Effector memory CD4-positive, alpha-beta T cell (primary cell): Measurements from ENCODE around the gene SMARCC2.

Experiments
- DNase-seq, 3 donors: peaks; one replicate each; pipeline ENCODE4 v3.0.0-alpha.2; 2020
- H3K27ac ChIP-seq: 2 replicates; pipeline ENCODE4 v1.7.0; 2013; ENCODE audit warnings: mild to moderate bottlenecking, low read length, moderate library complexity; ENCODE audit not compliant: insufficient read depth, poor library complexity, severe bottlenecking
- H3K27me3 ChIP-seq: replicated peaks from 2 replicates; pipeline ENCODE4 v1.7.0; 2013; ENCODE audit warnings: mild to moderate bottlenecking, low read length; ENCODE audit not compliant: insufficient read depth, control insufficient read depth, poor library complexity, severe bottlenecking
- H3K36me3 ChIP-seq: 2 replicates; pipeline ENCODE4 v1.7.0; 2013; ENCODE audit warnings: mild to moderate bottlenecking, low read length, moderate library complexity; ENCODE audit not compliant: control insufficient read depth, insufficient read depth
- H3K4me1 ChIP-seq: 2 replicates; pipeline ENCODE4 v1.7.0; 2013; ENCODE audit warnings: low read length, mild to moderate bottlenecking; ENCODE audit not compliant: control insufficient read depth, insufficient read depth, poor library complexity, severe bottlenecking
- H3K4me3 ChIP-seq: 2 replicates; pipeline ENCODE4 v1.7.0; 2013; ENCODE audit warnings: low read length, low read depth, mild to moderate bottlenecking; ENCODE audit not compliant: insufficient read depth, poor library complexity, severe bottlenecking
- H3K9me3 ChIP-seq: 2 replicates; pipeline ENCODE4 v1.7.0; 2013; ENCODE audit warnings: mild to moderate bottlenecking, low read length, moderate library complexity; ENCODE audit not compliant: control insufficient read depth
- total RNA-seq, 3 donors: gene quantifications; one replicate each; lab custom pipeline; 2026; lab: John Stamatoyannopoulos, UW

The SMARCC2 gene
- 127 to 184 (median 138) reads per million in 3 donors for total RNA-seq

DNA sequence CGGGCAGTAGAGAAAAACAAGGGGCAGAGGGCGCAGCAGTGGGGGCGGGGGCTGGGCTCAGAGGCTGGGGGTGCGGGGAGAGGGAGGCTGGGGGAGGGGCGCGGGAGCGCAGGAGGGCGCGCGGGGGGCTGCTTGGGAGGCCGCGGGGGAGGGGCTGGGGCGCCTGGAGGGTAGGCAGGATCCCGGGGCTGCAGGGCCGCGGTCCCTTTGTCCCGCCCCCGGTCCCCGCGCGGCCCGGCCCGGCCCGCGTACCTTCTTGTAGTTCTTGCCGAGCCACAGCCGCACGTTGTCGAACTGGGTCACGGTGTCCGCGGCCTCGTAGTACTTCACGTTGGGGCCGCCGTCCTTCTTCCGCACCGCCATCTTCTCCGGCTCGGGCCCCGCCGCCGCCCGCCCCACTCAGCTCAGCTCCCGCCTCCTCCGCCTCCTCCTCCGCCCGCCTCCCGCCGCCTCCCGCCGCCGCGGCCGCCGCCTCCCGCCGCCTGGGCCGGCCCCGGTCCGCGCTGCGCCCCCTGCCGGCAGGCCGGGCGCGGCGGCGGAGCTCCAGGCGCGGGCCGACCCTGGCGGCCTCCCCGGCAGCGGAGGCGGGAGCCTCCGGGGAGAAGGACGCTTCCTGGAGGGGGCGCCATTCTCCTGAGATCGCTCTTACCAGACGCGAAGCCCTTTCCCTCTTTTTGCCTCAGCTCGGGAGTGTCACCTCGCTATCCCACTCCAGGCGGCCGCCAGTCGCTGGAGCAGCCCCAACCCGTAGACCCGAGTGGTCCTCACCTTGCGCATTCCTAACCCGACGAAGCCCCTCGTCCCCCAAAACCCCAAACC, at the start of gene SMARCC2:
SMARCC2 (minus strand) TSS at position 385 of the 819 bp plus-strand sequence; CDS start at position 363, 22 bp downstream.
- Histone ChIP-seq H3K36me3 (peaks cover 6% of the 10 kb centered on the region), H3K27ac (peak within 1 kb of the TSS; percentile 85), H3K9me3 (no peaks in the 10 kb centered on the region), H3K4me1 (peaks cover 15% of the 10 kb centered on the region), H3K27me3 (no peaks in the 10 kb centered on the region), H3K4me3 (peak within 1 kb of the TSS; percentile 74)
- peak; percentile 74 to 82 (median 78) for DNase-seq

DNA sequence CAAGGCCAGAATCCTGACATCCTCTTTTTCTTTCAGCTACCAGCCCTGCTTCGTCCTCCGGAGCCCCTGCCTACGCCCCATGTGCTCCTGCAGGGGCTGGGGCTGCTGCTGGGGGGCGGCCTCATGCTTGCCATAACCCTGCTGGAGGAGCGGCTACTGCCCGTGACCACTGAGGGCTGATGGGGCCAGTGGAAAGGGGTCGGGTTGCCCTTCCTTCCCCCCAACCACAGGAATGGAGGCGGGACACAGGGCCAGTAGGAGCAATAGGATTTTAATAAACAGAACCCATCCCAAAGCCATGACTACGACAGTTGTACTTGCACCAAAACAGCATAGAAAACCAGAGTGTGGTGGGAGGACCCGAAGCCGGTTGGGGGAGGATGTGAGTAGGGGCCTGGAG, 48.3 kb upstream of the SMARCC2 start:
- no peaks in the 10 kb centered on the region for H3K4me1 ChIP-seq

DNA sequence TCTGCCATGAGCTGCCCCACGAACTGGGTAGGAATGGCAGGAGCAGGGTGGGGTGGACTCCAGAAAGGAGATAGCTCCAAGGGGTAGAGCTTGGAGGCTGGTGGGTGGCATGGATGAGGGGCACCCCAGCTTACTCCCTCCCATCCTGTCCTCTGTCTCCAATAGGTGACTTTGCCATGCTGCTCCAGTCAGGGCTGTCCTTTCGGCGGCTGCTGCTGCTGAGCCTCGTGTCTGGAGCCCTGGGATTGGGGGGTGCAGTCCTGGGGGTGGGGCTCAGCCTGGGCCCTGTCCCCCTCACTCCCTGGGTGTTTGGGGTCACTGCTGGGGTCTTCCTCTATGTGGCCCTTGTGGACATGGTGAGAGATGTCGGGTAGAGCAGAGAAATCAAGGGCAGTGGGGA, 47.7 kb upstream of the SMARCC2 start:
- Histone ChIP-seq H3K4me1 (no peaks in the 10 kb centered on the region), H3K27ac (no peak overlapping the region), H3K27me3 (no peaks in the 10 kb centered on the region), H3K36me3 (peaks cover 29% of the 10 kb centered on the region), H3K9me3 (no peaks in the 10 kb centered on the region), H3K4me3 (no peak overlapping the region)
- no peak for DNase-seq

More for the DNA sequence above, 48.3 kb upstream of the SMARCC2 start:
- Histone ChIP-seq H3K36me3 (peaks cover 34% of the 10 kb centered on the region), H3K27ac (no peak overlapping the region), H3K27me3 (no peaks in the 10 kb centered on the region), H3K9me3 (no peaks in the 10 kb centered on the region), H3K4me3 (no peak overlapping the region)
- no peak for DNase-seq

DNA sequence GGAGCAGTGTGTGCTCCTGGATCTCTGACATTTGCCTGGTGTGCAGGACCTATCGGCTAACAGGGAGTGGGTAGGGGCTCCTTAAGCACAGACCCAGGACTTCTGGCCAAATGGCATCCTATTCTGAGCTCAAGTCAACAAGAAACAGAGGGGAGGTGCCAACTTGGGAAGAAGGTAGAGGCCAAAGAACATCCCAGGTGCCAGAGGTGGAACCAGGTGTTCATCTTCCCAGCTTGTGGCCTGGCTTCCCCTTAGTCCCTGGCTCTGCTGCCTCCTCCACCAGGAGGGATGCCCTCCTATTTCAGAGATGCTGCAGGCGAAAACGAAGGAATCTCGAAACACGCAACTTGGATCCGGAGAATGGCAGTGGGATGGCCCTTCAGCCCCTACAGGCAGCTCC, 46.8 kb upstream of the SMARCC2 start:
- no peaks in the 10 kb centered on the region for H3K27me3 ChIP-seq
- no peaks in the 10 kb centered on the region for H3K9me3 ChIP-seq
- H3K27ac ChIP-seq: no peak overlapping the region
- H3K4me1 ChIP-seq: no peaks in the 10 kb centered on the region
- no peak for DNase-seq
- no peak overlapping the region for H3K4me3 ChIP-seq
- H3K36me3 ChIP-seq: peaks cover 20% of the 10 kb centered on the region

DNA sequence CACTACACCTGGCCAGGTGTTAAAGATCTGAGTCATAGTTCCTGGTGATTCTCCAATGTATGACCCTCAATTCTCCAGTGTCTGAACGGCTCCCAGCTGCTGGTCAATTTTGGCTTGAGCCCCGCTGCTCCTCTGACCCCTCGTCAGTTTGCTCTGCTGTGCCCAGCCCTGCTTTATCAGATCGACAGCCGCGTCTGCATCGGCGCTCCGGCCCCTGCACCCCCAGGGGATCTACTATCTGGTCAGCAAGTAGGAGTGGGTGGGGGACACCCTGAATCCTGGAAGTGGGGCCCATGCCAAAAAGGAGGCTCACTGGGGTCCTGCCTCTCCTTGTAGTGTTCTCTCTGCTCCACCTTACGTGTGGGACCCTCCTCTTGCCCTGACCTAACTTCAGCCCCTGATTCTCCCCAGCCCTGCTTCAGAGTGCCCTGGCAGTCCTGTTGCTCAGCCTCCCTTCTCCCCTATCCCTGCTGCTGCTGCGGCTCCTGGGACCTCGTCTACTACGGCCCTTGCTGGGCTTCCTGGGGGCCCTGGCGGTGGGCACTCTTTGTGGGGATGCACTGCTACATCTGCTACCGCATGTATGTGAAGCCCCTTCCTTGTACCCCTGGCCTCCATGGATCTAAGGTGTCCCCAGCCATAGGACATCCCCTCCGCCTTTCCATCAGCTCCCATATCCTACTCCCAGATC, 45.6 kb upstream of the SMARCC2 start:
- H3K4me3 ChIP-seq: no peak overlapping the region
- no peak for DNase-seq
- H3K4me1 ChIP-seq: no peaks in the 10 kb centered on the region
- H3K27me3 ChIP-seq: no peaks in the 10 kb centered on the region
- H3K9me3 ChIP-seq: no peaks in the 10 kb centered on the region
- peaks cover 8% of the 10 kb centered on the region for H3K36me3 ChIP-seq
- no peak overlapping the region for H3K27ac ChIP-seq

DNA sequence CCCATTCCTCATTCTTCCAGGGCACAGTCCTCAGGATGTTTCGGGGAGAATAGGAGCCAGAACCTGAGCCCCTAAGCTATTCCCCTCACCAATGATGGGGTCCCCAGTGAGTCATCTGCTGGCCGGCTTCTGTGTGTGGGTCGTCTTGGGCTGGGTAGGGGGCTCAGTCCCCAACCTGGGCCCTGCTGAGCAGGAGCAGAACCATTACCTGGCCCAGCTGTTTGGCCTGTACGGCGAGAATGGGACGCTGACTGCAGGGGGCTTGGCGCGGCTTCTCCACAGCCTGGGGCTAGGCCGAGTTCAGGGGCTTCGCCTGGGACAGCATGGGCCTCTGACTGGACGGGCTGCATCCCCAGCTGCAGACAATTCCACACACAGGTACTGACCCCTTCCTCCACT, 41.9 kb upstream of the SMARCC2 start:
- Histone ChIP-seq H3K4me1 (no peaks in the 10 kb centered on the region), H3K27ac (no peak overlapping the region), H3K4me3 (no peak overlapping the region), H3K36me3 (no peaks in the 10 kb centered on the region), H3K27me3 (no peaks in the 10 kb centered on the region), H3K9me3 (no peaks in the 10 kb centered on the region)
- DNase-seq: no peak

DNA sequence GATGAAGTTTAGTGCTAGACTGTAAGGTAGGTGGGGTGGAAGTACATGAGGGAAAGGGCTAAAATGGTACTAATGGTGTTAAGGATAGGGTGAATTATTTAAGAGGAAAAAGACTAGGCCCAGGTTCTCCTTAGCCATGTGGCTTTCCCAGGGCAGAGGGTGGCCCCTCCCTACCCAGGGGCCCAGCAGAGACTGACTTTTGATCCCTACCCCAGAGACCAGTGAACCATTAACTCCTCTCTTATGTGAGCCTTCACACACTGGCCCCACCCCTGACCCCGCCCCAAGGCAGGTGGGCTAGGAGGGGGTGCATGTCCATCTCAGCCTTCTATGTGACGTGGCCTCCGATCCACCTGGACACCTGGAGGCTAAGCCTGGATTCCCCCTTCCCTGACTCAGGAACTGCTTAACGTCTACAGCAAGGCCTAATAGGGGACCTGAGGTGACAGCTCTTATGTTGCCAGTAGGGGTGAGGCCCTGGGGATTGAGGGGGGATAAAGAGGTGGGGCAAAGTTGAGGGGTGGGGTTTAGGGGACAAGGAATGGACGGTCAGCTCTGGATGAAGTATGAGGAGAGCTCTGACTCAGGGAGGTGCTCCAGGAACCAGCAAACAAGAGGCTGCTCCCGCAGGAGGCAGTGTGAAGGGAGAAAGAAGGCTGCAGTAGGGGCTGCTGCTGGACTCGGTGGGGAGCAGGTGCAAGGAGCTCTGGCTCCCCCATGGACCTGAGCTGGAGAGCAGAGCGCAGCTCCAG, 41.3 kb upstream of the SMARCC2 start:
- Histone ChIP-seq H3K9me3 (no peaks in the 10 kb centered on the region), H3K36me3 (no peaks in the 10 kb centered on the region)

DNA sequence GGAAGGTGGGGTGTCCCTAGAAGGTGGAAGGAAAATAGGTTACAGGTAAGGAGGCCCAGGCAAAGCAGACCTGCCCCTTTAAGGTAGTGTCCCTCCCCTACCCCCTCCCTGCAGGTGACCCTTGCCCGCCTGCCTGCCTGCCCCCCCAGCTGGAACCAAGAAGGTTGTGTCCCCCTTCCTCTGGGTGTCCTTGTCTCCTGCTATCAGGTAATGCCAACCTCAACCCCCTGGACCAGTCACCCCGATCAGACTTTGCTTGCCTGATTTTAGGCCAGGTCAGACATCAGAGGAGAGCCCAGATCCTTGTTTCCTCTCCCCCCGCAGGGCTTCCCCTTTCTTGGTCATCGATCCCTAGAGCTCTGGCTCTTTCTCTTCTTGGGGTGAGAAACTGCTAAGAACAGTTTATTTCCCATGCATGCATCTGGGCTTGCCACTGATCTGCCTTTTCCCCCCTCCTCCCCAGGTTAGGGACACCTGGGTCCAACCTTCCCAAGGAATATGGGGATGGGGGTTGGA, 40.7 kb upstream of the SMARCC2 start, which contains the start of gene SLC39A5:
SLC39A5 (plus strand) TSS at position 136 of the 516 bp plus-strand sequence. CDS start 1,224 bp downstream, outside the sequence.
- Histone ChIP-seq H3K27ac (no peak within 1 kb of the TSS), H3K27me3 (no peaks in the 10 kb centered on the region), H3K9me3 (no peaks in the 10 kb centered on the region), H3K4me1 (no peaks in the 10 kb centered on the region), H3K4me3 (no peak within 1 kb of the TSS), H3K36me3 (no peaks in the 10 kb centered on the region)
- DNase-seq: no peak

More for the DNA sequence above, 41.3 kb upstream of the SMARCC2 start:
- H3K4me3 ChIP-seq: no peak overlapping the region
- no peak for DNase-seq
- H3K27ac ChIP-seq: no peak overlapping the region
- no peaks in the 10 kb centered on the region for H3K4me1 ChIP-seq
- H3K27me3 ChIP-seq: no peaks in the 10 kb centered on the region

DNA sequence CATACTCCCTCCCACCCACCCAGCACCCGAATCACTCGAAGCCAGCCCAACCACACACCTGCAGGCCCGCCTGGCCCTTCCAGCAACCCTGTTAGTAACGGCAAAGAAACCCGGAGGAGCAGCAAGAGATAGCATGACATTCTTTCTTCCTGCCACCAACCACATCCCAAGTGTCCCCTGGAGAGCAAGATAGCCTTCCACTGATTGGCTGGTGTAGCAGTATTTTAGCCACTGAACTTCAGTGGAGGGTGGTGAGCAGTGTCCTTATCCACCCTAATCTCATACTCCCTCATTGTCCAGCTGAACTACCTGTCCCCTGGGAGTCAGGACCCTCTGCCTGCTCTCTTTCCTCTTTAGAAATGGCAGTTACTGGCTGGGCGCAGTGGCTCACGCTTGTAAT, 39.8 kb upstream of the SMARCC2 start:
- Histone ChIP-seq H3K9me3 (no peaks in the 10 kb centered on the region), H3K36me3 (no peaks in the 10 kb centered on the region), H3K27ac (no peak overlapping the region), H3K4me1 (peaks cover 6% of the 10 kb centered on the region), H3K27me3 (no peaks in the 10 kb centered on the region), H3K4me3 (no peak overlapping the region)
- no peak for DNase-seq
